Right lobe of liver (tissue), 6 donors: ENCODE results near the gene NKD2. TPM values are rescaled to one million over a fixed set of nuclear protein-coding genes. Genes with fewer than 3 reads are reported as not detected.

Experiments
- ATAC-seq, 4 donors: fragments of 200-7000 bp; cut with Tn5 transposase; one replicate each; pipeline ENCODE4 v1.9.1; 2020; ENCODE audit warnings: mild to moderate bottlenecking in 4 of 4, moderate library complexity in 4 of 4
- DNase-seq, 3 donors: peaks; one replicate each; pipeline ENCODE4 v3.0.0-alpha.2; 2020
- H3K27ac ChIP-seq, 3 donors: fragments of 200-600 bp; one replicate each; pipeline ENCODE4 v1.8.0; 2022
- H3K27me3 ChIP-seq, 2 donors: fragments of 200-600 bp; one replicate each; pipeline ENCODE4 v1.8.0; 2022
- H3K36me3 ChIP-seq, 4 donors: fragments of 200-600 bp; sonication (generic) in 1 of 4; one replicate each; pipeline versions ENCODE4 v1.5.1 to v1.8.0; 2017 to 2022; ENCODE audit warnings: control low read depth in 1 of 4
- H3K4me1 ChIP-seq, 4 donors: fragments of 200-600 bp; sonication (generic) in 1 of 4; one replicate each; pipeline versions ENCODE4 v1.5.1 to v1.8.0; 2017 to 2022; ENCODE audit warnings: control low read depth in 1 of 4
- H3K4me3 ChIP-seq, 3 donors: fragments of 200-600 bp; one replicate each; pipeline ENCODE4 v1.8.0; 2022
- H3K9me3 ChIP-seq, 4 donors: fragments of 200-600 bp; sonication (generic) in 1 of 4; one replicate each; pipeline versions ENCODE4 v1.5.1 to v1.8.0; 2017 to 2022; ENCODE audit warnings: control low read depth in 1 of 4
- CTCF ChIP-seq, 4 donors: fragments of 200-600 bp in 3 of 4; fragments of 450-650 bp in 1 of 4; IDR thresholded peaks; one replicate each; pipeline versions ENCODE4 v1.5.1 to v1.8.0; 2016 to 2022; ENCODE audit warnings: antibody characterized with exemption in 4 of 4, mild to moderate bottlenecking in 2 of 4
- POLR2A ChIP-seq: fragments of 450-650 bp; IDR thresholded peaks from one replicate; pipeline ENCODE4 v1.6.1; 2017; ENCODE audit warnings: antibody characterized with exemption, mild to moderate bottlenecking
- WGBS: methylation state at CpG from one replicate; pipeline ENCODE4 v1.1.6; 2018; ENCODE audit warnings: low coverage, low lambda C conversion rate; ENCODE audit not compliant: insufficient coverage; ENCODE audit errors: missing lambda C conversion rate; 5-methylcytosine and 5-hydroxymethylcytosine counted together
- intact Hi-C, 2 donors: fragments of 100-400 bp; cut with DNase I; formaldehyde crosslinking; loops; one replicate each; pipeline versions ENCODE4 v1.11.2 to v1.14.1; 2022
- total RNA-seq, 6 experiments: library from RNA; depleted of rRNA in 2 of 6; stranded (reverse); fragments of >200 nt in 2 of 6; fragmentation: NEBNext Ultra II Directional in 3 of 6; extraction: Animal tissue kit (Norgen Biotek cat#: 25700) in 3 of 6; gene quantifications; one replicate each; pipeline versions ENCODE4 v1.1.0 to v1.2.4, GENCODE V29; 2016 to 2023
- donor health status: DM: no; HTN: yes; CAD: no.
- donor health status: DM: no; HTN: no; CAD: no.
- donor health status: DM: no; HTN: no; CAD: no.
- donor health status: DM: no; HTN: yes; CAD: no.
- donor health status: DM: no; HTN: yes; CAD: no.

The NKD2 gene
- total RNA-seq, 6 experiments from 2014 or later: 0.93 to 2.9 (median 2.2) TPM

GRCh38 chr5:1005249-1005851 lies 3.3 kb upstream of the NKD2 start:
- Histone ChIP-seq H3K4me3 (peak overlapping the region; percentile 37 to 57 (median 41)), H3K9me3 (no peaks in the 10 kb centered on the region), H3K27me3 (peaks cover 0 to 6% of the 10 kb centered on the region in 2 donors), H3K4me1 (peaks cover 0 to 14% (median 0%) of the 10 kb centered on the region in 4 donors), H3K27ac (peak overlapping the region in 1 of 3 donors; percentile 40), H3K36me3 (no peaks in the 10 kb centered on the region)
- ATAC-seq (no peak), DNase-seq (peak in 2 of 3 donors; percentile 46 to 53)
- WGBS: 56% methylated on average over 5 of the region's 47 CpGs
- TF ChIP-seq CTCF (IDR thresholded peaks at IDR 0.05): no peak
- no peak for TF ChIP-seq POLR2A
- intact Hi-C loops: no loop called here

- WGBS: 100% methylated on average over 1 of the region's 13 CpGs
- Histone ChIP-seq H3K4me1 (peaks cover 0 to 14% (median 2%) of the 10 kb centered on the region in 4 donors), H3K27ac (no peak overlapping the region), H3K36me3 (no peaks in the 10 kb centered on the region), H3K27me3 (peaks cover 0 to 12% of the 10 kb centered on the region in 2 donors), H3K4me3 (no peak overlapping the region), H3K9me3 (no peaks in the 10 kb centered on the region)
- no peak for TF ChIP-seq CTCF (IDR thresholded peaks at IDR 0.05)
- TF ChIP-seq POLR2A: no peak
- ATAC-seq (no peak), DNase-seq (peak in 2 of 3 donors; percentile 14 to 27)
- intact Hi-C loops: no loop called here
Measured at GRCh38 chr5:1005904-1006655, 2.5 kb upstream of the NKD2 start.

- ATAC-seq (no peak), DNase-seq (peak in 2 of 3 donors; percentile 11 to 35)
- intact Hi-C loops: no loop called here
- Histone ChIP-seq H3K9me3 (no peaks in the 10 kb centered on the region), H3K27ac (no peak overlapping the region), H3K4me1 (peaks cover 0 to 14% (median 2%) of the 10 kb centered on the region in 4 donors), H3K4me3 (no peak overlapping the region), H3K27me3 (peaks cover 0 to 12% of the 10 kb centered on the region in 2 donors), H3K36me3 (no peaks in the 10 kb centered on the region)
- no CpG with 5 or more reads among the region's 5 CpGs for WGBS
- TF ChIP-seq POLR2A (no peak), CTCF (IDR thresholded peaks at IDR 0.05) (no peak)
Measured at GRCh38 chr5:1006656-1007071, 1.9 kb upstream of the NKD2 start.

- 83% methylated on average over 5 of the region's 17 CpGs for WGBS
- H3K4me1 ChIP-seq: peaks cover 0 to 14% (median 2%) of the 10 kb centered on the region in 4 donors
- intact Hi-C loops: no loop called here
Measured at GRCh38 chr5:1007221-1007680, 1.4 kb upstream of the NKD2 start.

More at GRCh38 chr5:1007221-1007680, 1.4 kb upstream of the NKD2 start:
- Histone ChIP-seq H3K36me3 (no peaks in the 10 kb centered on the region), H3K27me3 (peaks cover 0 to 12% of the 10 kb centered on the region in 2 donors), H3K9me3 (no peaks in the 10 kb centered on the region), H3K27ac (no peak overlapping the region), H3K4me3 (no peak overlapping the region)
- no peak for ATAC-seq
- TF ChIP-seq POLR2A: no peak
- TF ChIP-seq CTCF (IDR thresholded peaks at IDR 0.05): no peak
- DNase-seq: peak in 2 of 3 donors; percentile 18 to 44
